Neural cell (in vitro differentiated cells): ENCODE results near the gene ZNF207. TPM values are rescaled to one million over a fixed set of nuclear protein-coding genes. Genes with fewer than 3 reads are reported as not detected.

Source experiments
- H2AFZ ChIP-seq: fragments of 200-600, 300-800 bp; sonication (generic), shearing (Covaris generic); 2 replicates; pipeline ENCODE4 v1.6.0; 2014; ENCODE audit warnings: low read depth, mild to moderate bottlenecking, antibody characterized with exemption, low read length, moderate library complexity
- H3F3A ChIP-seq: fragments of 200-600 bp; shearing (Covaris generic); 2 replicates; pipeline ENCODE4 v1.6.1; 2016; ENCODE audit warnings: mild to moderate bottlenecking, moderate library complexity, mixed read lengths, antibody characterized with exemption, low read length; ENCODE audit not compliant: insufficient read depth, poor library complexity, severe bottlenecking
- H3K27ac ChIP-seq: fragments of 200-600, 300-800 bp; sonication (generic), shearing (Covaris generic); 2 replicates; pipeline ENCODE4 v1.5.1; 2014; ENCODE audit warnings: mild to moderate bottlenecking, low read length, moderate library complexity
- H3K27me3 ChIP-seq: fragments of 300-800, 200-600 bp; sonication (generic), shearing (Covaris generic); 2 replicates; pipeline ENCODE4 v1.6.0; 2014; ENCODE audit warnings: mild to moderate bottlenecking, low read depth, low read length, moderate library complexity; ENCODE audit not compliant: insufficient read depth
- H3K36me3 ChIP-seq: fragments of 300-800, 200-600 bp; sonication (generic), shearing (Covaris generic); 2 replicates; pipeline ENCODE4 v1.5.1; 2014; ENCODE audit warnings: mild to moderate bottlenecking, antibody characterized with exemption, low read length, moderate library complexity; ENCODE audit not compliant: insufficient read depth
- H3K4me2 ChIP-seq: fragments of 300-800, 200-600 bp; sonication (generic), shearing (Covaris generic); 2 replicates; pipeline ENCODE4 v1.6.0; 2014; ENCODE audit warnings: mild to moderate bottlenecking, low read length
- H3K4me3 ChIP-seq: fragments of 300-800, 200-600 bp; sonication (generic), shearing (Covaris generic); 2 replicates; pipeline ENCODE4 v1.5.1; 2014; ENCODE audit warnings: mild to moderate bottlenecking, low read length, moderate library complexity
- H3K79me2 ChIP-seq: fragments of 200-600 bp; shearing (Covaris generic); replicated peaks from 2 replicates; pipeline ENCODE4 v1.6.0; 2014; ENCODE audit warnings: mild to moderate bottlenecking, low read length, moderate library complexity; ENCODE audit not compliant: insufficient read depth
- H3K9ac ChIP-seq: fragments of 300-800, 200-600 bp; sonication (generic), shearing (Covaris generic); 2 replicates; pipeline ENCODE4 v1.6.1; 2016; ENCODE audit warnings: mild to moderate bottlenecking, low read length, mixed read lengths
- H3K9me2 ChIP-seq: fragments of 200-600 bp; shearing (Covaris generic); 2 replicates; pipeline ENCODE4 v1.6.1; 2016; ENCODE audit warnings: mild to moderate bottlenecking, low read length, mixed read lengths; ENCODE audit not compliant: insufficient read depth
- H3K9me3 ChIP-seq: fragments of 200-600, 300-800 bp; sonication (generic), shearing (Covaris generic); 2 replicates; pipeline ENCODE4 v1.6.1; 2016; ENCODE audit warnings: mild to moderate bottlenecking, mixed run types, low read length, moderate library complexity, mixed read lengths
- H4K20me1 ChIP-seq: fragments of 200-600 bp; shearing (Covaris generic); 2 replicates; pipeline ENCODE4 v1.6.1; 2016; ENCODE audit warnings: mild to moderate bottlenecking, mixed run types; ENCODE audit not compliant: insufficient read depth
- CTCF ChIP-seq: fragments of 450-650 bp; IDR thresholded peaks from 2 replicates; pipeline ENCODE4 v1.5.1; 2014; ENCODE audit warnings: antibody characterized with exemption, mild to moderate bottlenecking, moderate library complexity; ENCODE audit not compliant: poor library complexity, severe bottlenecking
- EP300 ChIP-seq: fragments of 450-650 bp; conservative IDR thresholded peaks from 2 replicates; pipeline ENCODE4 v1.6.1; 2014; ENCODE audit warnings: antibody characterized with exemption, mild to moderate bottlenecking, moderate library complexity; ENCODE audit not compliant: poor library complexity, severe bottlenecking
- EZH2 ChIP-seq: fragments of 200-600, 300-800 bp; shearing (Covaris generic), sonication (generic); IDR thresholded peaks from 2 replicates; pipeline ENCODE4 v1.6.1; 2014; ENCODE audit warnings: antibody characterized with exemption, low read length, borderline replicate concordance, mild to moderate bottlenecking; ENCODE audit not compliant: insufficient read depth, poor library complexity, severe bottlenecking
- MXI1 ChIP-seq: fragments of 450-650 bp; conservative IDR thresholded peaks from 2 replicates; pipeline ENCODE4 v1.6.1; 2014; ENCODE audit warnings: antibody characterized with exemption, mild to moderate bottlenecking; ENCODE audit not compliant: poor library complexity, severe bottlenecking
- POLR2AphosphoS5 ChIP-seq: IDR thresholded peaks from 2 replicates; pipeline ENCODE4 v1.6.1; 2012
- RAD21 ChIP-seq: fragments of 450-650 bp; conservative IDR thresholded peaks from 2 replicates; pipeline ENCODE4 v1.6.1; 2014; ENCODE audit warnings: antibody characterized with exemption, mild to moderate bottlenecking, moderate library complexity
- REST ChIP-seq: IDR thresholded peaks from 2 replicates; pipeline ENCODE4 v1.6.1; 2012; ENCODE audit warnings: borderline replicate concordance
- SMC3 ChIP-seq: fragments of 450-650 bp; conservative IDR thresholded peaks from 2 replicates; pipeline ENCODE4 v1.6.1; 2014; ENCODE audit warnings: antibody characterized with exemption, mild to moderate bottlenecking, moderate library complexity; ENCODE audit not compliant: poor library complexity
- TAF1 ChIP-seq: IDR thresholded peaks from 2 replicates; pipeline ENCODE4 v1.6.1; 2012; ENCODE audit warnings: low read depth
- polyA plus RNA-seq: library from polyadenylated mRNA; depleted of rRNA; stranded (reverse); fragments of >200 nt; gene quantifications from 2 replicates; pipeline ENCODE4 v1.2.3, GENCODE V29; 2014

Gene ZNF207
- polyA plus RNA-seq, 1 donor from 2014 or later = 188 TPM

GRCh38 chr17:32348483-32348800 lies 1.5 kb upstream of the ZNF207 start:
- Histone ChIP-seq H2AFZ (no peak overlapping the region), H3K79me2 (peaks cover 36% of the 10 kb centered on the region), H3K27me3 (no peaks in the 10 kb centered on the region), H3K4me2 (no peak overlapping the region), H3K9ac (no peak overlapping the region), H3K9me3 (no peaks in the 10 kb centered on the region), H3K27ac (no peak overlapping the region), H4K20me1 (no peaks in the 10 kb centered on the region), H3K4me3 (no peak overlapping the region), H3K9me2 (no peaks in the 10 kb centered on the region), H3F3A (peaks cover 6% of the 10 kb centered on the region), H3K36me3 (no peaks in the 10 kb centered on the region)
- TF ChIP-seq SMC3 (no peak), CTCF (no peak), MXI1 (no peak), POLR2AphosphoS5 (no peak)

- H3K4me2 ChIP-seq = peak overlapping the region; percentile 92
- H3K9ac ChIP-seq = peak overlapping the region; percentile 98
- peaks cover 45% of the 10 kb centered on the region for H3K79me2 ChIP-seq
- no peaks in the 10 kb centered on the region for H3K27me3 ChIP-seq
- H3K9me3 ChIP-seq = no peaks in the 10 kb centered on the region
- peak overlapping the region; percentile 98 for H3K27ac ChIP-seq
- no peaks in the 10 kb centered on the region for H3K36me3 ChIP-seq
- H3F3A ChIP-seq = peaks cover 6% of the 10 kb centered on the region
- no peaks in the 10 kb centered on the region for H3K9me2 ChIP-seq
- peak overlapping the region; percentile 92 for H3K4me3 ChIP-seq
- H2AFZ ChIP-seq = peak overlapping the region; percentile 99
- H4K20me1 ChIP-seq = peaks cover 3% of the 10 kb centered on the region
- TF ChIP-seq POLR2AphosphoS5 = no peak
- no peak for TF ChIP-seq TAF1
- TF ChIP-seq MXI1 = no peak
- TF ChIP-seq RAD21 = no peak
- no peak for TF ChIP-seq EZH2
- TF ChIP-seq SMC3 = no peak
- no peak for TF ChIP-seq CTCF
- TF ChIP-seq REST = no peak
- no peak for TF ChIP-seq EP300
These were observed 479 bp upstream of the ZNF207 start for GRCh38 chr17:32349503-32349853.
